Left renal pelvis (tissue), 4 donors: Measurements from ENCODE around the gene TMEM135. TPM values are rescaled to one million over a fixed set of nuclear protein-coding genes. Genes with fewer than 3 reads are reported as not detected.
"Not testable (repeated sequence)": the region's sequence is repeated elsewhere in the genome, so short reads cannot be mapped to it uniquely, and the experiment has no call there.

Source experiments
- DNase-seq, 4 donors: peaks; one replicate each; pipeline ENCODE4 v3.0.0-alpha.2; 2013; ENCODE audit warnings: low read depth in 4 of 4, low spot score in 3 of 4
- polyA plus RNA-seq, 4 donors: library from polyadenylated mRNA; unstranded; fragments of 120-200 nt; gene quantifications; one replicate each; pipeline ENCODE4 v1.2.1, GENCODE V29; 2013; ENCODE audit not compliant: insufficient read length in 4 of 4

The TMEM135 gene
- polyA plus RNA-seq, 4 donors: 33.4 to 42.3 (median 35.7) TPM

- DNase-seq: not testable (repeated sequence)
These were observed 150.7 kb downstream of the TMEM135 start for GRCh38 chr11:87188396-87188795.

- not testable (repeated sequence) for DNase-seq
These were observed 151.2 kb downstream of the TMEM135 start for GRCh38 chr11:87188921-87189320.

GRCh38 chr11:87190071-87190470 lies 152.3 kb downstream of the TMEM135 start:
- no peak for DNase-seq

- DNase-seq: peak in 1 of 4 donors; percentile 6
These were observed 156.2 kb downstream of the TMEM135 start for GRCh38 chr11:87193756-87194470.

GRCh38 chr11:87194985-87195820 lies 157.5 kb downstream of the TMEM135 start:
- no peak for DNase-seq

- DNase-seq: no peak
These were observed 160.6 kb downstream of the TMEM135 start for GRCh38 chr11:87198266-87198881.

GRCh38 chr11:87201376-87201775 lies 163.6 kb downstream of the TMEM135 start:
- DNase-seq: no peak

GRCh38 chr11:87203907-87204602 lies 166.3 kb downstream of the TMEM135 start:
- no peak for DNase-seq

- no peak for DNase-seq
These were observed 175.2 kb downstream of the TMEM135 start for GRCh38 chr11:87212891-87213290.

GRCh38 chr11:87213444-87213843 lies 175.7 kb downstream of the TMEM135 start:
- no peak for DNase-seq

- no peak for DNase-seq
These were observed 177.5 kb downstream of the TMEM135 start for GRCh38 chr11:87215236-87215635.

GRCh38 chr11:87219266-87219665 lies 181.5 kb downstream of the TMEM135 start:
- DNase-seq: no peak

- DNase-seq: no peak
These were observed 186.1 kb downstream of the TMEM135 start for GRCh38 chr11:87223816-87224215.

GRCh38 chr11:87224486-87224885 lies 186.8 kb downstream of the TMEM135 start:
- DNase-seq: no peak

- DNase-seq: no peak
These were observed 191.1 kb downstream of the TMEM135 start for GRCh38 chr11:87228820-87229219.

GRCh38 chr11:87230995-87231394 lies 193.3 kb downstream of the TMEM135 start:
- no peak for DNase-seq

GRCh38 chr11:87232320-87232719 lies 194.6 kb downstream of the TMEM135 start:
- DNase-seq: no peak

- no peak for DNase-seq
These were observed 197.6 kb downstream of the TMEM135 start for GRCh38 chr11:87235366-87235765.

GRCh38 chr11:87236368-87236767 lies 198.6 kb downstream of the TMEM135 start:
- DNase-seq: no peak

GRCh38 chr11:87239001-87239400 lies 201.3 kb downstream of the TMEM135 start:
- no peak for DNase-seq

GRCh38 chr11:87239531-87239930 lies 201.8 kb downstream of the TMEM135 start:
- DNase-seq: no peak
